ENCODE data around the gene TRAFD1.

- TF ChIP-seq CTCF (IDR thresholded peaks at IDR 0.05; ENCODE audit: borderline replicate concordance, extremely low read depth, low read length, poor library complexity, severe bottlenecking) (no peak), EZH2 (IDR thresholded peaks at IDR 0.05; ENCODE audit: borderline replicate concordance, low read depth, low read length, severe bottlenecking) (no peak)
These were observed 476 bp upstream of the TRAFD1 start for GRCh38 chr12:112124918-112125249.

Measured in DND-41 (cell line).